Measurements from ENCODE around the gene FLT3LG. TPM values are rescaled to one million over a fixed set of nuclear protein-coding genes. Genes with fewer than 3 reads are reported as not detected.
"Not testable (repeated sequence)": the region's sequence is repeated elsewhere in the genome, so short reads cannot be mapped to it uniquely, and the experiment has no call there.

FLT3LG gene
- total RNA-seq, 1 donor from 2014 or later, result 1.3 TPM

DNA sequence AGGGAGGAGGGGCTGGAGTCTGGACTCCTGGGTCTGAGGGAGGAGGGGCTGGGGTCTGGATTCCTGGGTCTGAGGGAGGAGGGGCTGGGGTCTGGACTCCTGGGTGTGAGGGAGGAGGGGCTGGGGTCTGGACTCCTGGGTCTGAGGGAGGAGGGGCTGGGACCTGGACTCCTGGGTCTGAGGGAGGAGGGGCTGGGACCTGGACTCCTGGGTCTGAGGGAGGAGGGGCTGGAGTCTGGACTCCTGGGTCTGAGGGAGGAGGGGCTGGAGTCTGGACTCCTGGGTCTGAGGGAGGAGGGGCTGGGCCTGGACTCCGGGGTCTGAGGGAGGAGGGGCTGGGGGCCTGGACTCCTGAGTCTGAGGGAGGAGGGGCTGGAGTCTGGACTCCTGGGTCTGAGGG is 12.9 kb upstream of the FLT3LG start:
- DNase-seq (ENCODE audit: low read depth in 2 of 2), result not testable (repeated sequence)

DNA sequence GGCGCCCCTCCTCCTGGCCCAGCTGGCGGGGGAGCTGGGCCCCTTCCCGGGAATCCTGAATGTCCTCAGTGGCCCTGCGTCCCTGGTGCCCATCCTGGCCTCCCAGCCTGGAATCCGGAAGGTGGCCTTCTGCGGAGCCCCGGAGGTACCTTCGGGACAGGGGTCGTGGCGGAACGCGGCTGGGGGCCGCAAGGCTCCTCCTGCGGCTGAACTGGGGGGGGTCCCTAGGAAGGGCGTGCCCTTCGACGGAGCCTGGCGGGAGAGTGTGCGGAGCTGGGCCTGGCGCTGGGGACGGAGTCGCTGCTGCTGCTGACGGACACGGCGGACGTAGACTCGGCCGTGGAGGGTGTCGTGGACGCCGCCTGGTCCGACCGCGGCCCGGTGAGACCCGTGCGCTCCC is 12.4 kb upstream of the FLT3LG start:
- DNase-seq (ENCODE audit: low read depth in 2 of 2), result no peak

- no peak for DNase-seq (ENCODE audit: low read depth in 2 of 2)
These were observed 11.5 kb upstream of the FLT3LG start for GRCh38 chr19:49462492-49462891.

- DNase-seq (ENCODE audit: low read depth in 2 of 2), result no peak
These were observed 9.9 kb upstream of the FLT3LG start for GRCh38 chr19:49463960-49464740.

DNA sequence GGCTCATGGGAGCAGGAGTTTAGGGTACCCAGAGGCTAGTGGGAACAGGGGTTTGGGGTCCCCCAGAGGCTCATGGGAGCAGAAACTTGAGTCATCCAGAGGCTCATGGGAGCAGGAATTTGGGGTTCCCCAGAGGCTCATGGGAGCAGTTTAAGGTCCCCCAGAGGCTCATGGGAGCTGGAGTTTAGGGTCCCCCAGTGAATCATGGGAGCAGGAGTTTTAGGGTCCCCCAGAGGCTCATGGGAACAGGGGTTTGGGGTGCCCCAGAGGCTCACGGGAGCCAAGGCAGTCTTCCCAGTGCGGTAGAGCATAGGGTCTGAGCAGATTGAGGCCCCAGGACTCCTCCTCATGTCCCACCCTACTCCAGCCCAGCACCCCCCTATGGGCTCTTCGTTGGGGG is 8.6 kb upstream of the FLT3LG start:
- no peak for DNase-seq (ENCODE audit: low read depth in 2 of 2)

DNA sequence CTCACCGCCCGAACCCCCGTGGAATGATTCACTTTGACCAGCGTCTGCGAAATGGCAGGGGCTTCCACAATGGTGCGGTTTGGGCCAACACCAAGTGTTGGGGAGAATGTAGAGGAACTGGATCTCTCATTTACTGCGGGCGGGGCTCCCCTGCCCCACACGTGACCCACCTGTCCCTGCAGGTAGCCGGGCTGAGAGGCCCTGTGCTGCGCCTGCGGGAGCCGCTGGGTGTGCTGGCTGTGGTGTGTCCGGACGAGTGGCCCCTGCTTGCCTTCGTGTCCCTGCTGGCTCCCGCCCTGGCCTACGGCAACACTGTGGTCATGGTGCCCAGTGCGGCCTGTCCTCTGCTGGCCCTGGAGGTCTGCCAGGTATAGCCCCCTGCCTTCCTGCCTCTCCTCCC is 5.8 kb upstream of the FLT3LG start:
- no peak for DNase-seq (ENCODE audit: low read depth in 2 of 2)

- DNase-seq (ENCODE audit: low read depth in 2 of 2), result no peak
These were observed 5.1 kb upstream of the FLT3LG start for GRCh38 chr19:49468746-49469447.

DNA sequence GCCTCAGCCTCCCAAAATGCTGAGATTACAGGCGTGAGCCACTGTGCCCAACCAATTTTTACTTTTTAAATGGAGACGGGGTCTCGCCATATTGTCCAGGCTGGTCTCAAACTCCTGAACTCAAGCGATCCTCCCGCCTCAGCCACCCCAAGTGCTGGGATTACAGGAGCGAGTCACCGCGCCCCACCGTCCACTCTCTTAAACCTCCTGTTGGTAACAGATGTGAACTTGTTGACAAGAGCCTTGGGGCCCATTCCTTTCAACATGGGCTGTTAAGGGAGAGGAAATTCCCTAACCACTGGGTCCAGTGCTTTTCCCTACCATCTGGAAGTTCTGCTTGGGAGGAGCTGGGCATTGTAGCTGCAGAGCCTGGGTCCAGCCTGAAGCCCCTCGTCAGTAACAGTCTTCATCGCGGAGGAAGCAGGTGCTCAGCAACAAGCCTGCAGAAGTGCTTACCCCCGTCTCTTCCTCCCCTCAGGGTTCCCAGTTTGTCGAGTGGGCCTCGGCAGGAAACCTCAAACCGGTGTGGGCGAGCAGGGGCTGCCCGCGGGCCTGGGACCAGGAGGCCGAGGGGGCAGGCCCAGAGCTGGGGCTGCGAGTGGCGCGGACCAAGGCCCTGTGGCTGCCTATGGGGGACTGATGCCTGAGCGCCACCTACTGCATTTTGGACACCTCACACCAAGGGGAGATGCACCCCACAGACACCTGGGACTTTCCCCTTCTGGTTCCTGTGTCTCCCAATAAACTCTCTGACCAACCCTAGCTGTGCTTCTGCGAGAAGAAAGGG is 4.0 kb upstream of the FLT3LG start:
- DNase-seq (ENCODE audit: low read depth in 2 of 2), result no peak

DNA sequence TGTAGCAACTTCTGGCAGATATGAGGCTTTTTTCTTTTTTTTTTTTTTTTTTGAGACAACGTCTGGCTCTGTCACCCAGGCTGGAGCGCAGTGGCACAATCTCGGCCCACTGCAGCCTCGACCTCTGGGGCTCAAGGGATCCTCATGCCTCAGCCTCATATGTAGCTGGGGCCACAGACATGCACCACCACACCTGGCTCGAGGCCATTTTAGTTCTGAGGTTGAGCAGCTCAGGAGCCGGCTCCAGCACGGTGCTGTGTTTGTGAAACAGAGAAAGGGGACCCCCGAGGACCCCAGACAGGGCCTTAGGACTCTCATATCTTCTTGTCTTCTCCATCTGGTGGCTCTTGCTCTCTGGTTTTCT is 3.4 kb upstream of the FLT3LG start:
- no peak for DNase-seq (ENCODE audit: low read depth in 2 of 2)

- no peak for DNase-seq (ENCODE audit: low read depth in 2 of 2)
These were observed 1.1 kb upstream of the FLT3LG start for GRCh38 chr19:49472936-49473335.

- DNase-seq (ENCODE audit: low read depth in 2 of 2), result not testable (repeated sequence)
These were observed 531 bp upstream of the FLT3LG start for GRCh38 chr19:49473501-49473867.

- no peak for DNase-seq (ENCODE audit: low read depth in 2 of 2)
These were observed 518 bp downstream of the FLT3LG start for GRCh38 chr19:49474542-49474924.

DNA sequence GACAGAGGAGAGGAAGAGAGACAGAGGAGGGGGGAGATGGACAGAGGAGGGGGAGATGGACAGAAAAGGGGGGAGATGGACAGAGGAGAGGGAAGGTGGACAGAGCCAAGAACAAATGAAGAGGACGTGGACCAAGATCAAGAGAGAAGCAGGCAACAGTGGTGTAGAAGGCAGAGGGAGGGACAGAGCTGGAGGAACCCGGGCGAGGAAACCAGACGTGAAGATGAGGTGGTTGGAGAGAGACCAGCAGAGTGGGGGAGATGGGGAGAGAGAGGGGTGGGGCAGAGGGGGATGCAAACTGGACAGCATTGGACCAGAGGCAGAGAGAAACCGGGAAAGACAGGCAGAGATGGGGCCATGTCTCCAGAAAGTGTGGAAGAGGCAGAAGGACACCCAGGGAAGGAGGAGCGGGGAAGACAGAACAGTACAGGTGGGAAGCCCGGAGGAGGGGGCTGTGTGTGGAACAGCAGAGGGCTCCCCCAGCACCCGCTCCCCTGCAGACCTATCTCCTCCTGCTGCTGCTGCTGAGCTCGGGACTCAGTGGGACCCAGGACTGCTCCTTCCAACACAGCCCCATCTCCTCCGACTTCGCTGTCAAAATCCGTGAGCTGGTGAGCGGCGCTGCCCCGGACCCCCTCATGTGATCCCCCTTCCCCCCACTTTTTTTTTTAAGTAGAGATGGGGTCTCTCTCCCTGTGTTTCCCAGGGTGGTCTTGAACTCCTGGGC is 1.3 kb downstream of the FLT3LG start:
- DNase-seq (ENCODE audit: low read depth in 2 of 2), result no peak

DNA sequence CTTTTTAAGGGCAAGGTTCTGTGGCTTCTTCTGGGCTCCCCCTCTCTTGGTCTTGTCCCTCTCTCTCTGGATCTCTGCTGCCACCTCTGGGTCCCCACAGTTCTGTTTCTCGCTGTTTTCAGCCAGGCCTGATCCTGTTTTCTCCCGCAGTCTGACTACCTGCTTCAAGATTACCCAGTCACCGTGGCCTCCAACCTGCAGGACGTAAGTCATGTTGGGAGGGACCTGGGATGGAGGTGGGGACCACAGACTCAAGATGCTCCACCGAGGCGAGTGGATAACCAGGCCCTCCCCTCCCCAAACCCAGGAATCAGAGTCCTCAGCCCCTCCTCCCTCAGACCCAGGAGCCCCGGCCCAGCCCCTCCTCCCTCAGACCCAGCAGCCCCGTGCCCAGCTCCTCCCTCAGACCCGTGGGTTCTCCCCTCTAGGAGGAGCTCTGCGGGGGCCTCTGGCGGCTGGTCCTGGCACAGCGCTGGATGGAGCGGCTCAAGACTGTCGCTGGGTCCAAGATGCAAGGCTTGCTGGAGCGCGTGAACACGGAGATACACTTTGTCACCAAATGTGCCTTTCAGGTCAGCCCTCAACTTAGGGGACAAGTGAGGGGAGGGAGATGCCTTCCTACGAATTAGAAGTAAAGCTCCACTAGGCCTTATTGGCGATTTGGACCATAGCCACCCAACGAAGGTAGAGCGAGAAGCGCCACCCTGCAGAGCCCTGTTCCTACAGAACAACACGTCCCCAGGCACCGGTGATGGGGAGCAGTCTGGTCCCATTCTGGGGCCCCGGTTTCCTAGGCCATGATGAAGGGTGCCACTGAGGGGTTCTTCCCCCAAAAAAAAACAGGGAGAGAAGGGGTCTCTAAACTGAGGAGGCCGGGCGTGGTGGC is 2.2 kb downstream of the FLT3LG start:
- peak in 1 of 2 donors; percentile 48 for DNase-seq (ENCODE audit: low read depth in 2 of 2)

DNA sequence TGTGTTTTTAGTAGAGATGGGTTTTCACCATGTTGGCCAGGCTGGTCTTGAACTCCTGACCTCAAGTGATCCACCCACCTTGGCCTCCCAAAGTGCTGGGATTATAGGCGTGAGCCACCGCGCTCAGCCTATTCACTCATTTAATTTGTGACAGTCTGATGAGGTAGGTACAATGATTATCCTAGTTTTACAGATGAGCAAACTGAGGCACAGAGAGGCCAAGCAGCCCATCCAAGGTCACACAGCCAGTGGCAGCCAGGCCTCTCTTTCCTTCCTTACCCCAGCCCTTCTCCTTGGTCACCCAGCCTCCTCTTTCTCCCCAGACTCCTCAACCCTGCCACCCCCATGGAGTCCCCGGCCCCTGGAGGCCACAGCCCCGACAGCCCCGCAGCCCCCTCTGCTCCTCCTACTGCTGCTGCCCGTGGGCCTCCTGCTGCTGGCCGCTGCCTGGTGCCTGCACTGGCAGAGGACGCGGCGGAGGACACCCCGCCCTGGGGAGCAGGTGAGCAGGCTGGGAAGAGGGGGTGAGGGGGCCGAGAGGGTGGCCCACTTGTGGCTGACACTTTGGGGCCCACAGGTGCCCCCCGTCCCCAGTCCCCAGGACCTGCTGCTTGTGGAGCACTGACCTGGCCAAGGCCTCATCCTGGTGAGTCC is 6.1 kb downstream of the FLT3LG start:
- DNase-seq (ENCODE audit: low read depth in 2 of 2), result no peak

GRCh38 chr19:49481020-49481683 is 7.1 kb downstream of the FLT3LG start:
- no peak for DNase-seq (ENCODE audit: low read depth in 2 of 2)

DNA sequence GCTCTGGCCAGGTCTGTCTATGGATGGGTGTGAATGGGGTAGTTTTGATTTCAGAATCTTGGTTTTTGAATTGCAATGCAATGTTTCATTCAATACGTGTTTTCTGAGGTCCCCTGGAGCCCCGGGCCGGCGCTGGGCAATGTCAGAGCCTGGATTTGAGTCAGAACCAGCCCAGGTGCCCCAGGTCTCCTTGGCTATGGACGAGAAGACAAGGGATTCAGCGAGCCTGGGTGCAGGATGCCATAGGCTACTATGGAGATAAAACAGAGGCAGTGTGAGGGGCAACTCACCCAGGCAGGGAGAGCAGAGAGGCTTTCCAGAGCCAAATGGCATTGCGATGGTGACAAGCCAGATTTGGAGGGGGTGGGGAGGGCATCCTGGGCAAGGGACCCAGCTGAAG is 12.2 kb downstream of the FLT3LG start:
- DNase-seq (ENCODE audit: low read depth in 2 of 2), result no peak

DNA sequence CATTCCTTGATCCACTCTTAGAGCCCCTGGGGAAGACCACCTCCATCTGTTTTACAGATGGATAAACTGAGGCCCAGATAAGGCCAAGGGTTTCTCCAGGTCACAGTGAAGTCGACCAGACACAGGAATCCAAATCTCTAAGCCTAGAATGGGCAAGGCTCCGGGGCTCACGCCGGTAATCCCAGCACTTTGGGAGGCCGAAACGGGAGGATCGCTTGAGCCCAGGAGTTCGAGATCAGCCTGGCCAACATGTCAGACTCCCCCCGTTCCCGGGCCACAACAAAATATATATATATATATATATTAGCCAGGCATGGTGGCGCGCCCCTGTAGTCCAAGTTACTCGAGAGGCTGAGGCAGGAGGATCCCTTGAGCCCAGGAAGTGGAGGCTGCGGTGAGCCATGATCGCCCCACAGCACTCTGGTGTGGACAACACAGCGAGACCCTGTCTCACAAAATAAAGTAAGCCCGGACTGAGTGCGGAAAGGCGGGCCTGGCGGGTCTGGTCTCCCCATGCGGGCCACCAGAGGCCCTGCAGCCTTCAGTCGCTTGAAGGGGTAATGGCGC is 12.8 kb downstream of the FLT3LG start:
- no peak for DNase-seq (ENCODE audit: low read depth in 2 of 2)

DNA sequence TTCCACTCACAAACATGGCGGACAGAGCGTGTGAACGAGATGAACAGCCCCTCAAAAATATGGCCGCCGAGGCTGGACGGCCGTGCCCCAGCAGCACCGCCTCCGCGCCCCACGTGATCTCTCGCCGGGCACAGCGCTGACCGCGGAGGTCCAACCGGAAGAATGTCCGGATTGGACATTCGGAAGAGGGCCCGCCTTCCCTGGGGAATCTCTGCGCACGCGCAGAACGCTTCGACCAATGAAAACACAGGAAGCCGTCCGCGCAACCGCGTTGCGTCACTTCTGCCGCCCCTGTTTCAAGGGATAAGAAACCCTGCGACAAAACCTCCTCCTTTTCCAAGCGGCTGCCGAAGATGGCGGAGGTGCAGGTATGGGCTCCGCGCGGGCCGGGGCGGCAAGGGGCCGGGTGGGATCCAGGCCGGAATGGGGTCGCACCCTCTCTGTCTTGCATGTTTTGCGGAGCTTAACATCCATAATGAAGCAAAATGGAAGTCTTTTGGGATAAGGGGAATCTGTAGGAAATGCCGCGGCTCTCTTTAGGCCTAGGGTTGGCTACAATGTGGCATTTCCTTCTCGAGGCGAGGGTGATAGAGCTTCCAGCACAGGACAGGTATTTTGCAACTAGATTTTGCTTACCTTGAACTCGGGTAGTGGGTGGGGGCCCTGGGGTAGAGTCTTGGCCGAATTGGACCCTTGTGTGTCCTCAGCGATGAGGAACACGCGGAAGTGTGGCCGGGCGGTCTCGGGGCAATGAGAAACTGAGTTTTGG is 13.4 kb downstream of the FLT3LG start, which contains the start of gene RPL13A:
RPL13A (plus strand) TSS at position 332 of the 769 bp plus-strand sequence; CDS start at position 354, 22 bp downstream.
- DNase-seq (ENCODE audit: low read depth in 2 of 2), result peak; percentile 99

All from dermis microvascular lymphatic vessel endothelial cell (primary cell).